Neural cell (in vitro differentiated cells): ENCODE measurements around the gene SIT1.

Source experiments
- CTCF ChIP-seq: fragments of 450-650 bp; IDR thresholded peaks from 2 replicates; pipeline ENCODE4 v1.5.1; 2014; ENCODE audit warnings: antibody characterized with exemption, mild to moderate bottlenecking, moderate library complexity; ENCODE audit not compliant: poor library complexity, severe bottlenecking
- EP300 ChIP-seq: fragments of 450-650 bp; conservative IDR thresholded peaks from 2 replicates; pipeline ENCODE4 v1.6.1; 2014; ENCODE audit warnings: antibody characterized with exemption, mild to moderate bottlenecking, moderate library complexity; ENCODE audit not compliant: poor library complexity, severe bottlenecking
- EZH2 ChIP-seq: fragments of 200-600, 300-800 bp; shearing (Covaris generic), sonication (generic); IDR thresholded peaks from 2 replicates; pipeline ENCODE4 v1.6.1; 2014; ENCODE audit warnings: antibody characterized with exemption, low read length, borderline replicate concordance, mild to moderate bottlenecking; ENCODE audit not compliant: insufficient read depth, poor library complexity, severe bottlenecking

DNA sequence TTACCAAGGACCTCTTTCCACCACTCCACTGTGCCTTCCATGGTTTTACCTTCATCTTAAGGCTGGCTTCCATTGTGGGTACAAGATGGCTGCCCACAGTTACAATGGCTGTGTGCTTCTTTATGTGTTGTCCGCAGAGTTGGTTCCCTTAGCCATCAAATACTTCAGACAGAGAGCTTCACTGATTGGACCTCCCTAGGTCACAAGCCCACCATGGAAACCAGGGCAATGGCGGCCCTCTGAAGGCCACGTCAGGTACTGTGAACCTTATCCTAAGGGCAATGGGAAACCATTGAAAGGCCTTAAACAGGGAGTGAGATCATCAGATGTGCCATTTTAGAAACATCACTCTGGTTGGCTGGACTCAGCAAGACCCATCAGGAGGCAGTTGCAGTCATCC, 17.2 kb upstream of the SIT1 start:
- no peak for TF ChIP-seq EZH2
- TF ChIP-seq CTCF = no peak
- no peak for TF ChIP-seq EP300
